ENCODE results near the gene ENDOV.

DNA sequence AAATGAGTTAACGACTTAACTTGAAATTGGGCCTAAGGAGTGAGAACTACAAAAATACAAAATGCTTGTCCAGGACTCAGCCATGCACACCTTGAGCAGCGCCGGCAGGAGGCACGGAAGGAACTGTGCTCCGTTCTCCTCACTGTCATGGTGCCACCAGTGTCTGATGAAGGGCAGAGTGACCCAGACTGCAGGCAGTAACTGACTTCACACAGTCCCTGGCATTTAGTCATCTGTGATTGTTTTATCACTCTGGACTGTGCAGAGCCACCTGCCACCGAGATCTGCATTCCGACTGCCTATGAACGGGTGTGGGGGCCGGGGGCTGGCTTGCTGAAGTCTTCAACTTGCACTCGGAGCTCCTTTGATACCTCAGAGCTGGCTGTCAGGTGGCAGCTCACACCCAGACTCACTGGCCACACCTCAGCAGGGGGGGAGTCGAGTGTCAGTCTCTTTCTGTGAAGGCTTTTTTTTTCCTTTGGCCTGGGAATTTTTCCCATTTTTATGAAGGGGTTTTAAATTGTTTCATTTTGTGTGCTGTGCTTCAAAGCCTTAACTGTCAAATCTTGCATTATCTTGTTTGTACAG, 20.2 kb upstream of the ENDOV start:
- TF ChIP-seq POLR2A (IDR thresholded peaks at IDR 0.05; ENCODE audit: low read length): no peak
- no peak for TF ChIP-seq GATA1 (IDR thresholded peaks at IDR 0.05; ENCODE audit: low read depth, low read length)

Measured in erythroblast (primary cell).